Measurements from ENCODE around the gene C1orf122.
"Not testable (repeated sequence)": the region's sequence is repeated elsewhere in the genome, so short reads cannot be mapped to it uniquely, and the experiment has no call there.

Gene C1orf122

GRCh38 chr1:37764888-37765441 is 42.6 kb upstream of the C1orf122 start, which contains the start of gene EPHA10:
Gene EPHA10, minus strand, starts transcription at chr1:37765120. Its CDS starts 54 bp downstream, at chr1:37765066.
- no peak for DNase-seq (ENCODE audit: extremely low read depth, low read depth)
- no peak within 1 kb of the TSS for H3K4me3 ChIP-seq (replicated peaks; ENCODE audit: low read depth, low read length)
- TF ChIP-seq CTCF (IDR thresholded peaks at IDR 0.05; ENCODE audit: low read depth, low read length, missing control alignments): no peak

GRCh38 chr1:37765916-37766664 is 41.5 kb upstream of the C1orf122 start:
- DNase-seq (ENCODE audit: extremely low read depth, low read depth): no peak
- no peak overlapping the region for H3K4me3 ChIP-seq (replicated peaks; ENCODE audit: low read depth, low read length)

GRCh38 chr1:37767488-37767887 is 40.1 kb upstream of the C1orf122 start:
- no peak for TF ChIP-seq CTCF (IDR thresholded peaks at IDR 0.05; ENCODE audit: low read depth, low read length, missing control alignments)

More at GRCh38 chr1:37765916-37766664, 41.5 kb upstream of the C1orf122 start:
- no peak for TF ChIP-seq CTCF (IDR thresholded peaks at IDR 0.05; ENCODE audit: low read depth, low read length, missing control alignments)

GRCh38 chr1:37771440-37771839 is 36.1 kb upstream of the C1orf122 start:
- not testable (repeated sequence) for H3K4me3 ChIP-seq (replicated peaks; ENCODE audit: low read depth, low read length); DNase-seq (ENCODE audit: extremely low read depth, low read depth)

More at GRCh38 chr1:37767488-37767887, 40.1 kb upstream of the C1orf122 start:
- no peak for DNase-seq (ENCODE audit: extremely low read depth, low read depth)
- H3K4me3 ChIP-seq (replicated peaks; ENCODE audit: low read depth, low read length): no peak overlapping the region

GRCh38 chr1:37776946-37777516 is 30.6 kb upstream of the C1orf122 start:
- TF ChIP-seq CTCF (IDR thresholded peaks at IDR 0.05; ENCODE audit: low read depth, low read length, missing control alignments): no peak
- no peak overlapping the region for H3K4me3 ChIP-seq (replicated peaks; ENCODE audit: low read depth, low read length)
- no peak for DNase-seq (ENCODE audit: extremely low read depth, low read depth)

- no peak for TF ChIP-seq CTCF (IDR thresholded peaks at IDR 0.05; ENCODE audit: low read depth, low read length, missing control alignments)
- H3K4me3 ChIP-seq (replicated peaks; ENCODE audit: low read depth, low read length): no peak overlapping the region
- DNase-seq (ENCODE audit: extremely low read depth, low read depth): no peak
Observed at GRCh38 chr1:37778654-37779053, 28.9 kb upstream of the C1orf122 start.

- no peak for DNase-seq (ENCODE audit: extremely low read depth, low read depth)
- no peak overlapping the region for H3K4me3 ChIP-seq (replicated peaks; ENCODE audit: low read depth, low read length)
- no peak for TF ChIP-seq CTCF (IDR thresholded peaks at IDR 0.05; ENCODE audit: low read depth, low read length, missing control alignments)
Observed at GRCh38 chr1:37782491-37782890, 25.1 kb upstream of the C1orf122 start.

All from HFF-Myc (cell line).